Caco-2 (cell line): ENCODE measurements around the gene ADAMTS10. TPM values are rescaled to one million over a fixed set of nuclear protein-coding genes. Genes with fewer than 3 reads are reported as not detected.
"Not testable (repeated sequence)": the region's sequence is repeated elsewhere in the genome, so short reads cannot be mapped to it uniquely, and the experiment has no call there.

Source experiments
- BruUV-seq: library from RNA; stranded (reverse); fragments of 400-500 nt; replicated peaks from 2 replicates; lab custom pipeline; 2021; lab: Mats Ljungman, UMichigan
- CTCF ChIA-PET: fragments of 300-600 bp; sonication (Branson Sonifier 250); formaldehyde crosslinking; loops from one replicate; lab custom pipeline; 2022; ENCODE audit warnings: antibody characterized with exemption; lab: Charles Lee
- POLR2A ChIA-PET: fragments of 300-600 bp; sonication (Branson Sonifier 250); formaldehyde crosslinking; loops from one replicate; lab custom pipeline; 2022; ENCODE audit warnings: antibody characterized with exemption; lab: Charles Lee
- DNase-seq, 2 experiments: peaks; one replicate each; pipeline versions ENCODE4 v3.0.0 to v3.0.0-alpha.2; 2020 to 2022
- H3K27me3 ChIP-seq: replicated peaks from 2 replicates; pipeline ENCODE4 v1.6.0; 2011; ENCODE audit warnings: low read length; ENCODE audit not compliant: control insufficient read depth, insufficient read depth
- H3K36me3 ChIP-seq: 2 replicates; pipeline ENCODE4 v1.5.1; 2011; ENCODE audit warnings: low read length; ENCODE audit not compliant: control insufficient read depth, insufficient read depth
- H3K4me1 ChIP-seq: fragments of 250-450 bp; sonication (Bioruptor Pico); 2 replicates; pipeline ENCODE4 v1.5.1; 2020; ENCODE audit warnings: mild to moderate bottlenecking
- H3K4me3 ChIP-seq: 2 replicates; pipeline ENCODE4 v1.5.1; 2011; ENCODE audit warnings: low read depth, mild to moderate bottlenecking, control low read depth, low read length
- H3K9me3 ChIP-seq: fragments of 250-450 bp; sonication (Bioruptor Pico); 2 replicates; pipeline ENCODE4 v1.5.1; 2020; ENCODE audit warnings: mild to moderate bottlenecking, moderate library complexity
- H3K27ac Mint-ChIP-seq: one replicate; pipeline ENCODE4 v1.8.0; 2022; ENCODE audit warnings: mixed read lengths; ENCODE audit not compliant: unreplicated experiment
- H3K27me3 Mint-ChIP-seq: one replicate; pipeline ENCODE4 v1.8.0; 2022; ENCODE audit warnings: mixed read lengths; ENCODE audit not compliant: insufficient read depth, unreplicated experiment
- H3K36me3 Mint-ChIP-seq: one replicate; pipeline ENCODE4 v1.8.0; 2022; ENCODE audit warnings: mild to moderate bottlenecking, mixed read lengths; ENCODE audit not compliant: insufficient read depth, unreplicated experiment
- H3K4me1 Mint-ChIP-seq: one replicate; pipeline ENCODE4 v1.8.0; 2022; ENCODE audit warnings: low read depth, mixed read lengths; ENCODE audit not compliant: unreplicated experiment
- H3K4me3 Mint-ChIP-seq: one replicate; pipeline ENCODE4 v1.8.0; 2022; ENCODE audit warnings: mild to moderate bottlenecking, moderate library complexity, mixed read lengths; ENCODE audit not compliant: unreplicated experiment
- H3K9me3 Mint-ChIP-seq: one replicate; pipeline ENCODE4 v1.8.0; 2022; ENCODE audit warnings: mixed read lengths; ENCODE audit not compliant: unreplicated experiment
- intact Hi-C: fragments of 100-400 bp; cut with micrococcal nuclease; formaldehyde crosslinking; loops from one replicate; pipeline ENCODE4 v1.10.0; 2022; ENCODE audit not compliant: unreplicated experiment
- total RNA-seq: library from RNA; stranded (reverse); gene quantifications from 2 replicates; pipeline ENCODE4 v1.2.3, GENCODE V29; 2022
- TF ChIP-seq, protein P1 (sequence below), 2 experiments: fragments of 200-600 bp in 1 of 2; IDR thresholded peaks; 1 replicate in 1 of 2; 2 replicates in 1 of 2; pipeline versions ENCODE4 v1.5.1 to v1.8.0; 2011 to 2022; ENCODE audit warnings: antibody characterized with exemption in 1 of 2, control low read depth in 1 of 2, inconsistent platforms in 1 of 2, low read depth in 1 of 2, low read length in 1 of 2, mild to moderate bottlenecking in 1 of 2, moderate library complexity in 1 of 2; ENCODE audit not compliant: insufficient read depth in 1 of 2, severe bottlenecking in 1 of 2, unreplicated experiment in 1 of 2

ADAMTS10 gene
- total RNA-seq, 1 experiment from 2014 or later = 0.77 TPM

DNA sequence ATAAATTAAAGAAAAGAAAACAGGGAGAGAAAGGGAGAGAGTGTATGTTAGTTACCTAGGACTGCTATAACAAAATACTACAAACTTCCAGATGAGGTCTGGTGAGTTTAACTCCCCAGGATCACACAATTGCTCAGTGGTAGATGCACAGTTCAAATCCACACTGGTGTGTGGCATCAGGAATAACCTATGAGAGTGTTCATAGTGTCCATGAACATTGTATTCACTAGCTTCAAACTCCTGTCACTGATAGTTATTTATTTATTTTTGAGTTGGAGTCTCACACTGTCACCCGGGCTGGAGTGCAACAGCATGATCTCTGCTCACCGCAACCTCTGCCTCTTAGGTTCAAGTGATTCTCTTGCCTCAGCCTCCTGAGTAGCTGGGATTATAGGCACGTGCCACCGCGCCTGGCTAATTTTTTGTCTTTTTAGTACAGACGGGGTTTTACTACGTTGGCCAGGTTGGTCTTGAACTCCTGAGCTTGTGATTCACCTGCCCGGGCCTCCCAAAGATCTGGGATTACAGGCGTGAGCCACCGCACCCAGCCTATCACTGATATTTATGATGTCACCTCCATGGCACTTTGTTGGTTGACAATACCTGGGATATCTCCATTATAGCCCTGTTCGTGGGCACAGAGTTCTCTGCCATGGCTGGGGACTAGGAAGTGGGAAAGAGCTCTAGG is 19.6 kb upstream of the ADAMTS10 start, which contains the start of gene NFILZ:
NFILZ (plus strand) TSS at position 638 of the 688 bp plus-strand sequence. CDS start 46,133 bp downstream, outside the sequence.
- ChIA-PET POLR2A (no interaction called here), CTCF (interaction anchor here (0.5 kb wide), 1 partner anchor 12 kb away, joined by 4 read pairs; no protein-coding TSS in a partner anchor)
- intact Hi-C loops = no loop called here
- H3K9me3 Mint-ChIP-seq = no peaks in the 10 kb centered on the region
- H3K27me3 Mint-ChIP-seq = no peaks in the 10 kb centered on the region
- Histone ChIP-seq H3K27me3 (no peaks in the 10 kb centered on the region), H3K4me3 (no peak within 1 kb of the TSS), H3K9me3 (peaks cover 6% of the 10 kb centered on the region; the same call in 1 of the 2 replicates), H3K4me1 (no peaks in the 10 kb centered on the region), H3K36me3 (no peaks in the 10 kb centered on the region)
- TF ChIP-seq, protein P1, sequence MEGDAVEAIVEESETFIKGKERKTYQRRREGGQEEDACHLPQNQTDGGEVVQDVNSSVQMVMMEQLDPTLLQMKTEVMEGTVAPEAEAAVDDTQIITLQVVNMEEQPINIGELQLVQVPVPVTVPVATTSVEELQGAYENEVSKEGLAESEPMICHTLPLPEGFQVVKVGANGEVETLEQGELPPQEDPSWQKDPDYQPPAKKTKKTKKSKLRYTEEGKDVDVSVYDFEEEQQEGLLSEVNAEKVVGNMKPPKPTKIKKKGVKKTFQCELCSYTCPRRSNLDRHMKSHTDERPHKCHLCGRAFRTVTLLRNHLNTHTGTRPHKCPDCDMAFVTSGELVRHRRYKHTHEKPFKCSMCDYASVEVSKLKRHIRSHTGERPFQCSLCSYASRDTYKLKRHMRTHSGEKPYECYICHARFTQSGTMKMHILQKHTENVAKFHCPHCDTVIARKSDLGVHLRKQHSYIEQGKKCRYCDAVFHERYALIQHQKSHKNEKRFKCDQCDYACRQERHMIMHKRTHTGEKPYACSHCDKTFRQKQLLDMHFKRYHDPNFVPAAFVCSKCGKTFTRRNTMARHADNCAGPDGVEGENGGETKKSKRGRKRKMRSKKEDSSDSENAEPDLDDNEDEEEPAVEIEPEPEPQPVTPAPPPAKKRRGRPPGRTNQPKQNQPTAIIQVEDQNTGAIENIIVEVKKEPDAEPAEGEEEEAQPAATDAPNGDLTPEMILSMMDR (IDR thresholded peaks at IDR 0.05; ENCODE audit: insufficient read depth in 1 of 2, low read depth in 1 of 2, low read length in 1 of 2, severe bottlenecking in 1 of 2, unreplicated experiment in 1 of 2) = no peak
- no TSS peak for BruUV-seq
- no peak for DNase-seq
- no peak within 1 kb of the TSS for H3K4me3 Mint-ChIP-seq
- no peaks in the 10 kb centered on the region for H3K4me1 Mint-ChIP-seq
- H3K27ac Mint-ChIP-seq = no peak within 1 kb of the TSS
- H3K36me3 Mint-ChIP-seq = no peaks in the 10 kb centered on the region

DNA sequence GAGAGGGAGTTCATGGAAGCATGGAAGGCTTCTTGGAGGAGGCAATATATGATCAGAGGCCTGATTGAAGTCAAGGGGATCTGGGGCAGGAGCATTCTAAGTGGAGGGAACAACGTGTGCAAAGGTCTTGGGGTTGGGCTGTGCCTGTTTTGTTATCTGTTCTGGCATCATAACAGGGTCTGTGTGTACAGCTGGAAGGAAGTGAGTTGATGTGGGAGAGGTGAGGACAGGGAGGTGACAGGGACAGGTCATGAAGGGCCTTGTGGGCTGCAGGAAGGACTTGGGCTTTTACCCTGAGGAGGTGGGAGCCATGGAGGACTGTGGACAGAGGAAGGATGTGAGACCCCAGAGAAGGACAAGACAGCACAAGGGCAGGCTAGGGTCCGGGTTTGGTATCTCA is 18.7 kb upstream of the ADAMTS10 start:
- Histone ChIP-seq H3K9me3 (peaks cover 6% of the 10 kb centered on the region; the same call in 1 of the 2 replicates), H3K27me3 (no peaks in the 10 kb centered on the region), H3K4me3 (no peak overlapping the region), H3K4me1 (no peaks in the 10 kb centered on the region), H3K36me3 (no peaks in the 10 kb centered on the region)
- no peak overlapping the region for H3K27ac Mint-ChIP-seq
- DNase-seq = no peak
- TF ChIP-seq, protein P1 (IDR thresholded peaks at IDR 0.05; ENCODE audit: insufficient read depth in 1 of 2, low read depth in 1 of 2, low read length in 1 of 2, severe bottlenecking in 1 of 2, unreplicated experiment in 1 of 2) = no peak
- H3K27me3 Mint-ChIP-seq = no peaks in the 10 kb centered on the region
- BruUV-seq = no TSS peak
- ChIA-PET POLR2A (no interaction called here), CTCF (no interaction called here)
- no peak overlapping the region for H3K4me3 Mint-ChIP-seq
- no peaks in the 10 kb centered on the region for H3K4me1 Mint-ChIP-seq
- H3K36me3 Mint-ChIP-seq = no peaks in the 10 kb centered on the region
- intact Hi-C loops = no loop called here
- H3K9me3 Mint-ChIP-seq = no peaks in the 10 kb centered on the region

GRCh38 chr19:8626842-8627241 is 16.3 kb upstream of the ADAMTS10 start:
- H3K4me3 ChIP-seq = no peak overlapping the region
- no peak for DNase-seq
- intact Hi-C loops = no loop called here
- Mint-ChIP-seq H3K36me3 (no peaks in the 10 kb centered on the region), H3K27me3 (no peaks in the 10 kb centered on the region), H3K4me3 (no peak overlapping the region), H3K27ac (no peak overlapping the region), H3K4me1 (no peaks in the 10 kb centered on the region), H3K9me3 (no peaks in the 10 kb centered on the region)
- H3K27me3 ChIP-seq = no peaks in the 10 kb centered on the region
- ChIA-PET CTCF (no interaction called here), POLR2A (no interaction called here)
- no TSS peak for BruUV-seq
- TF ChIP-seq, protein P1 (IDR thresholded peaks at IDR 0.05; ENCODE audit: insufficient read depth in 1 of 2, low read depth in 1 of 2, low read length in 1 of 2, severe bottlenecking in 1 of 2, unreplicated experiment in 1 of 2) = no peak
- H3K36me3 ChIP-seq = no peaks in the 10 kb centered on the region
- H3K4me1 ChIP-seq = no peaks in the 10 kb centered on the region
- peaks cover 6% of the 10 kb centered on the region; the same call in 1 of the 2 replicates for H3K9me3 ChIP-seq

DNA sequence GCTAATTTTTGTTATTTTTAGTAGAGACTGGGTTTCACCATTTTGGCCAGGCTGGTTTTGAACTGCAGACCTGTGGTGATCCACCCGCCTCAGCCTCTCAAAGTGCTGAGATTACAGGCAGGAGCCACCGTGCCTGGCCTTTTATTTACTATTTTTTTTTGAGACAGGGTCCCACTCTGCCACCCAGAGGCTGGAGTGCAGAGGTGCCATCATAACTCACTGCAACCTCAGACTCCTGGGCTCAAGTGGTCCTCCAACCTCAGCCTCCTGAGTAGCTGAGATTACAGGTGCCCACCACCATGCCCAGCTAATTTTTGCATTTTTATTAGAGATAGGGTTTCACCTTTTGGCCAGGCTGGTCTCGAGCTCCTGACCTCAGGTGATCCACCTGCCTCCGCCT is 12.4 kb upstream of the ADAMTS10 start:
- H3K27me3 ChIP-seq, DNase-seq, intact Hi-C loops, H3K9me3 Mint-ChIP-seq, POLR2A ChIA-PET, H3K36me3 Mint-ChIP-seq, H3K27ac Mint-ChIP-seq, H3K4me1 ChIP-seq, BruUV-seq, H3K36me3 ChIP-seq, H3K4me3 ChIP-seq, CTCF ChIA-PET, H3K9me3 ChIP-seq, H3K4me3 Mint-ChIP-seq, H3K4me1 Mint-ChIP-seq, H3K27me3 Mint-ChIP-seq: not testable (repeated sequence)
